ENCODE data around the gene HYAL3. TPM values are rescaled to one million over a fixed set of nuclear protein-coding genes. Genes with fewer than 3 reads are reported as not detected.

HYAL3 gene, protein sequence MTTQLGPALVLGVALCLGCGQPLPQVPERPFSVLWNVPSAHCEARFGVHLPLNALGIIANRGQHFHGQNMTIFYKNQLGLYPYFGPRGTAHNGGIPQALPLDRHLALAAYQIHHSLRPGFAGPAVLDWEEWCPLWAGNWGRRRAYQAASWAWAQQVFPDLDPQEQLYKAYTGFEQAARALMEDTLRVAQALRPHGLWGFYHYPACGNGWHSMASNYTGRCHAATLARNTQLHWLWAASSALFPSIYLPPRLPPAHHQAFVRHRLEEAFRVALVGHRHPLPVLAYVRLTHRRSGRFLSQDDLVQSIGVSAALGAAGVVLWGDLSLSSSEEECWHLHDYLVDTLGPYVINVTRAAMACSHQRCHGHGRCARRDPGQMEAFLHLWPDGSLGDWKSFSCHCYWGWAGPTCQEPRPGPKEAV
- 10.4 and 11.6 TPM in 2 replicates for total RNA-seq (2014; rRNA removed; shearing (Covaris generic))
- 4.8 and 5.1 TPM in 2 replicates for polyA plus RNA-seq (2015; cell fraction: cytosol; rRNA removed)
- polyA plus RNA-seq (2015; cell fraction: nucleus; rRNA removed), result 7.2 and 11.6 TPM in 2 replicates

DNA sequence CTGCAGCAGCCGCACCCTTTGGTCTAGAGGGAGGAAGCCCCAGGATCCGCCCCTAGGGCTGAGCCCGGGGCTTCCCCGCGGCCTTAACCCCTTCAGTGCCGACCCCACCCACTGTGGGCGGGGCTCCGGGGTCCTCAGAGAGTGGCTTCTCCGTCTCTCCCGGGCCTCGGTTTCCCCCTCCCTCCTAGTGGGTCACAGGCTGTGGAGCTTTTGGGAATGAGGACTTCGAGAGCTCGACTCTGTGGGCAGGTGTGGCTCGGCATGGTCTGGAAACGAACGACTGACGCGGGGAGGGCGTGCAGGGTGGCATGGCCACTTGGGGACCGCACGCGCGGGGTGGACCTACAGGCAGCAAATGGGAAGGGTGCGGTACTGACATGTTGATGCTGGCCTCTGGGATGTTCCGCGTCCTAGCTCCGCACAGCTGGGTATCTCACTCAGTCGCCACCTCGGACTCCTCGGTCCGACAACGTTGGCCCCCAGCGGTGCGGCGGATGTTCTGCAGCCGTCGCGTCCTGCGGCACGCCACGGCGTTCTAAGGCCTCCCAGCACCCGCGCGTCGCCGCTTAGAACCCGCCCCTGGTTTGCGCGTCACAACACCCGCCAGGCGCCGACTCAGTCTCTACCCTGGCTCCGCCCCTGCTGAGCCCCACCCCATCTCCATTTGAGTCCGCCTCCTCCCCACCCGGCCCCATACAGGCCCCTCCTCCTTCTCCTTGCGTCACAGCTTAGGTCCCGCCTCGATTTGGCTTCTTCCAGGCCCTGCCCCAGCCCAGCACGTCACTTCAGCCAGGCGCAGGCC, at the start of gene HYAL3, which contains the start of gene NAA80:
HYAL3 (minus strand) TSS at position 570 of the 802 bp plus-strand sequence. CDS start 3,803 bp downstream, outside the sequence.
NAA80 (minus strand) TSS at position 570 of the 802 bp plus-strand sequence. CDS start 1,942 bp downstream, outside the sequence.
- DNase-seq (ENCODE audit: low read depth), result peak; percentile 98

DNA sequence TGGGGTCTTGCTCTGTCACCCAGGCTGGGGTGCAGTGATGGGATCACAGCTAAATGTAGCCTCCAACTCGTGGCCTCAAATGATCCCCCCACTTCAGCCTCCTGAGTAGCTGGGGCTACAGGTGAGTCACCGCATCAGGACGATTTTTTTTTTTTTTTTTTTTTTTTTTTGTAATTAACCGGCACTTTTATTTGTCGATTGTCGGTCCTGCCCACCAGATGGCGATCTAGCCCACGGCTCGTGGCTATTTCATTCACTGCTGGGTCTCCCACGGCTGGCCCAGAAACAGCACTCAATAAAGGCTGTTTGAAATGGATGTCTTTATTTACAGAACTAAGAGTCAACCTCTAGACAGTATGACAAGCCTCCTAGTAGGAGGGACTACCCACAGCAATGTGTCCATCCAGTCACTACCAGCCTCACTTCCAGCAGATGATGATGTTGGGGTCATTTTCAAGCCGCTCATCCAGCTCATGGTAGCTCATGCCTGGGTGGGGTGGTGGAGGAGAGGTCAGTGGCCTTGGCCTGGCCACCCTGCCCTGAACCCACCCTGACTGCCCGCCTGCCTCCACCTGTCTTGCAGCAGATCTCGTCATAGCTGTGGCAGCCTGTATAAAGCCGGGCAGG, 48.1 kb upstream of the HYAL3 start:
- peak; percentile 82 for DNase-seq (ENCODE audit: low read depth)

DNA sequence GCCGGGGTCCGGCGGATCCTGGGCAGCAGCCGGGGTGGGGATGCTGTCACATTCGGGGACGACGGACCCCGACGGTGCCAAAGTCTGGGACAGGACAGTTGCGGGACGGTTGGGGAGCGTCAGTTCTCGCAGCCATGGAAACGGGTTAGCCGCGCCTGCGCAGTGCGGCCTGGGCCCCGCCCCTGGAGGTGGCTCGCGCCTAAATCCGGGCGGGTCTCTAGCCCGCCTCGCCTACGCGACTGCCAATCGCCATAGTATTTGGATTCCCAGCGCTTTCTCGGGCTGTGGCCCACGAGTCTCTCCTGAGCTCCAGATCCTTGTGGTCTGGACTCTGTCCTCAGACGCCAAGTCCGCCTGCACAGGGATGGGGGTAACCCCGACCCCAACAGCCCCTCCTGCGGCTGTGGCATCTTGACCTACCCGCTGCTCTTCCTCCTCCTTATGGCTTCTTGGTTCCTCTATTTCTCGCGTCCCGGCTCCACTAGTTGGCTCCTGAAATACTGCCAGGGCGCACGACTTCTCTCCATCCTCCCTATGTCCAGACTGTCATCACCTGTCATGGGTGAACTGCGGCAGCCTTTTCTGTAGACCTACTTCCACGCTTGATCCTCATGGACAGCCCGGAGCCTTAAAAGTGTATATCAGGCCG, 46.5 kb upstream of the HYAL3 start, which contains the start of gene ZMYND10:
ZMYND10 (minus strand) TSS at position 147 of the 649 bp plus-strand sequence. CDS start 153 bp downstream, outside the sequence.
- DNase-seq (ENCODE audit: low read depth), result no peak

DNA sequence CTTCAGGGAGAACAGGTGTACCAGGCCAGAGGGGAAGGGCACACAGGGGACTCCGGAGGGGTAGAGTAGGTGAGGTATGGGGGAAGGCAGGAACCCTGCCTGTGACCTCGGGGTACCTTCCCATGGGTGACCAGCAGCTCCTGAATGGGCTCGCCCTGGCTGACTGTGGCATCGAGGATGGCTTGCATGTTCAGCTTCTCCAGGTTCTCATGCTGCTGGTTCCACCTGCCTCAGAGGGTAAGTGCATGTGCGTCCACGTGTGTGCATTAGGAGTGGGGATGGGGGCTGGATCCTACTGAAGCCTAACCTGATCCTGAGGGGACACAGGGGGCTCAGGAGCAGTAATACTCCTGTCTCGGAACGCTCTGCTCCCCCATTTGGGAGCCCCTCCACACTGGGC, 45.8 kb upstream of the HYAL3 start:
- DNase-seq (ENCODE audit: low read depth), result no peak

DNA sequence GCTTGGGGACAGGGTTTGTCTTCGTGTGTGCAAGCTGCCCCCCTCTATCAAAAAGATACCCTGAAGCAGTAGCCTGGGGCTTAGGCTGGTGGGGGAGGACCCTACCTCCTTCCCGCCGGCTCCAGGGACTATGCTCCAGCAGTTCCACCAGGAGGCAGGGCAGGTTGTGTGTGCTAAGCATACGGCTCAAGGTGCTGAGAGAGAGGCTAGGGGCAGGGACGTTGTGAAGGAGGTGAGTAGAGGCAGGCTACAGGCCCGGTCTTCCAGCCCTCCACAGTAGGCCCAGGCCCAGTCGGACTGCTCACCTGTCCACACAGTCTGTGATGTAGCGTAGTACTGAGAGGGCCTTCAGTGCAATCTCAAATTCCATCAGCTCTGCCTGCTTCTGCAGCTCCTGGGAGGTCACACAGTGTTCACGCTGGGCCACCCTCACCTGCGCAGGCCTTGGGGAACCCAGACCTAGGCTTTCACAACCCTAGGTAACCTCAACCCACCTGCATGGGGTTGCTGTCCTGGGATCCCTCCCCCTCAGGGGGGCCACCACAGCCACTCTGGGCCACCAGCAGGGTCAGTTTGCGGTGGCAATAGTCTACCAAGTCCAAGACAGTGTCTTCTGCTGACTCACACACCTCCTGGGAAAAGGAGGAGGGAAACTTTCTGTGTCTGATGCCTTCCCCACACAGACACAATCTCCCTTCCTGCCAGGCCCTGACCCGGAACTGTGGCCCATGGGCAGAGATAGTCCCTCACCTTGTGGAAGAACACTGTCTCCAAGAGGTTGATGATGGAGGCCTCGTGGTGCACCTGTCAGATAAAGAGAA, 43.8 kb upstream of the HYAL3 start:
- no peak for DNase-seq (ENCODE audit: low read depth)

DNA sequence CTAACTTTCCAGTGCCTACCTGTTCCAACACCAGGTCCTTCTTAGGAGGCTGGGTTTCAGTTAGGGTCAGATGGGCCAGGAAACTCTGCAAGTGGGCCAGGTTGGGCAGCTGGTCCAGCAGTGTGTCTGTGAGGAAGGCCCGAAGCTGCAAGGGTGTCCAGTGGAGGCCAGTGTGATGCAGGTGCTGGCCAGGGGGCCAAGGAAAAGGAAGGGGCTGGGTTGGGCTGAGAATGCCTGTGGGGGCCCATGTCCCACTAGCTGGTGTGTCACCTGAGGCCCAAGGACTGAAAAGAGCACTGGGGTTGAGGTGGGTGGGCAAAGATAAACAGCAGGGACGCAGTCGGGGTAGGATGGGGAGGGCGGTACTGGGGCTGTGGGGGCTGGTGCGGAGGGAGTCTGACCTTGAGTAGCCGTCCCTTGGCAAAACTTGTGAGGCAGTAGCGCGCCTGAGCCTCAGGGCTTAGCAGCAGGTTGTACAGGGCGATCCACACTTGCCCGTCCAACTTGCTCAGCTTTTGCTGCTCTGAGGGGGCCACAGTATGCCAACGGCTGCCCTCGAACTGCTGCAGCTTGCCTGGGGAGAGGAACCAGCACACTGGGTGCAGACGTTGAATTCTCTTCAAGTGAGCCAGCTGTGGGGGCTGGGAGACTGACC, 42.9 kb upstream of the HYAL3 start:
- DNase-seq (ENCODE audit: low read depth), result no peak

DNA sequence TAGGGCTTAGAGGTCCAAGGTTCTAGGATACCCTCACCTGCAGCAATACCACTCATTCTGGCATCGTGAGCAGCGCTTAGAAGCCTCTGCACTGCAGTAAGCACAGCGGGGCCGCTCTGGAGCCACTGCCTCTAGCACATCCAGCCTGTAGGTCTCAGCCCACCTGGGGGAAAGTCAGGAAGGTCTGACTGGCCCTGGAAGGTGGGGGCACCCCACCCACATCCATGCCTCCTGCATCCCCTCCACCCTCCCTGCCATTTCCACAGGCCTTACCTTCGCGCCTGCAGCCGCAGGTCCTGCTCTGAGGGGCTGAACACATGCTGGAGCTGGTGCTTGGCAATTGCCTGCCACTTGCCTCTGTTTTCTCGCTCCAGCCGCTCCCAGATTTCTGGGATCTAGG, 42.3 kb upstream of the HYAL3 start:
- DNase-seq (ENCODE audit: low read depth), result no peak

DNA sequence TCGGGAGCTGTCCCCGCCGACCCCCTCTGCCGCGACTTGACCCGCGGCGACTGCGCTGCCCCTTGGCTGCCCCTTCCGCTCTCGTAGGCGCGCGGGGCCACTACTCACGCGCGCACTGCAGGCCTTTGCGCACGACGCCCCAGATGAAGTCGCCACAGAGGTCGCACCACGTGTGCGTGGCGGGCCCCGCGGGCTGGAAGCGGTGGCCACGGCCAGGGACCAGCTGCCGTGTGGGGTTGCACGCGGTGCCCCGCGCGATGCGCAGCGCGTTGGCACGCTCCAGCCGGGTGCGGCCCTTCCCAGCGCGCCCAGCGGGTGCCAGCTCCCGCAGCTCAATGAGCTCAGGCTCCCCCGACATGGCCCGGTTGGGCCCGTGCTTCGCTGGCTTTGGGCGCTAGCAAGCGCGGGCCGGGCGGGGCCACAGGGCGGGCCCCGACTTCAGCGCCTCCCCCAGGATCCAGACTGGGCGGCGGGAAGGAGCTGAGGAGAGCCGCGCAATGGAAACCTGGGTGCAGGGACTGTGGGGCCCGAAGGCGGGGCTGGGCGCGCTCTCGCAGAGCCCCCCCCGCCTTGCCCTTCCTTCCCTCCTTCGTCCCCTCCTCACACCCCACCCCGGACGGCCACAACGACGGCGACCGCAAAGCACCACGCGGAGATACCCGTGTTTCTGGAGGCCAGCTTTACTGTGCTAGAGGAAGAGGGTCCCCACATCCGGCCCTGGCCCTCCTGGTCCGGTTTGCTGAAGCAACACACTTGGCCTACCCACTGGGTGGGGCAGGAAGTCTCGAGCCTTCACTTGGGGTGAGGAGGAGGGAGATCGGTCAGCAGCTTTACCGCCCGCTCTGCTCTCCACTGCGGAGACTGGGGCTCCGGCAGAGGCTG, 41.5 kb upstream of the HYAL3 start, which contains the start of gene RASSF1:
RASSF1 (minus strand) TSS at position 389 of the 882 bp plus-strand sequence; CDS start at position 358, 31 bp downstream.
- DNase-seq (ENCODE audit: low read depth), result no peak

DNA sequence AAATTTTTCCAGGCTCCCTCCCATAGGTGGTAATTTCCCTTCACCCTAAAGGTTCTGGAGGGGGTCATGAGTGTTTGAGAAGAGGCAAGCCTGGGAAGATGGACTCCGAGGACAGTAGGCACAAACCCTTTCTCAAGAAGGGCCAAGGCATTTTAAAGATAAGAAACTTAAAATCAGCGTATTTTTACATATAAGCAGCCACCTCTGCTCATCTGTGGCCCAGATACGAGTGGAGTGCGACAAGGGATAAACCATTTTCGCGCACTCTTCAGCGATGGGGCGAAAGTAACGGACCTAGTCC, 40.9 kb upstream of the HYAL3 start:
- no peak for DNase-seq (ENCODE audit: low read depth)

DNA sequence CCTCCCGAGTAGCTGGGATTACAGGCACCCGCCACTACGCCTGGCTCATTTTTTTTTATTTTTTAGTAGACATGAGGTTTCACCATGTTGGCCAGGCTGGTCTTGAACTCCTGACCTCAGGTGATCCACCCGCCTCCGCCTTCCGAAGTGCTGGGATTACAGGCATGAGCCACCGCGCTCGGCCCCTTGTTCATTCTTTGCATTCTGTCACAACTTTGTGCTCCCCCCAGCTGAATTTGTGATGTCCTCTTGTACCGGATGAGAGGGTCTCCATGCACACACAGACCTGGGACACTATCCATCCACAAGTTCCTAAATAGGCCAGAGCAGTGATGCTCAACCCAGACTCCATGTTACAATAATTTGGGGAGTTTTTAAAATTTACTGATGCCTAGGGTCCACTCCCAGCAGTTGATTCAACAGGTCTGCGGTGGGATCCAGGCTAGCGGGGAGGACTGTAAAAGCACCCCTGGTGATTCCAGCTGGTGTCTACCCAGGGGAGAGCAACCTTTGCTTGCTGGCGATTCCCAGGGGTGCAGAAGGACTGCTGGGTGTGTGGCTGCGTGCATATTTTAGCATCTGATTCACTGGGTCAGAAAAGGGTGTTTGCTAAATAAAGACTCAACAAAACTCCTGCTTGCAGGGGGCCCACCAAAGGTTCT, 40.4 kb upstream of the HYAL3 start:
- no peak for DNase-seq (ENCODE audit: low read depth)

DNA sequence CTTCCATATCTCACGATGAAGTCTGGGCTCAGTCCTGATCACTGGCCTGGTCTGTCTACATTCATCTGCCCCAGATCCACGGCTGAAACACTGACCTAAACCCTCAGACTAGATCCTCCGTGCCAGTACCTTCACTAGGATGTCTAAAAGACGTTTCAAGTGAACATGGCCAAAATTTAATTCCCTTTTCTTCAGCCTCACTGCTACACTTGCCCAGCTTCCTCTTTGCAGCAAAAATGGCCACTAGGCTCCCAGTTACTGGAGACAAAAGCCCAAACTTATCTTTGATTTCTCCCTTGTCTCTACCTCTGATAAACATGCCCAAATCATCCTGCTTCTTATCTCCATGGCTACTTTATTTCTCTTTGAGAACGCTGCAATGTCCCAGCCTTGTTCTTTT, 39.8 kb upstream of the HYAL3 start:
- no peak for DNase-seq (ENCODE audit: low read depth)

DNA sequence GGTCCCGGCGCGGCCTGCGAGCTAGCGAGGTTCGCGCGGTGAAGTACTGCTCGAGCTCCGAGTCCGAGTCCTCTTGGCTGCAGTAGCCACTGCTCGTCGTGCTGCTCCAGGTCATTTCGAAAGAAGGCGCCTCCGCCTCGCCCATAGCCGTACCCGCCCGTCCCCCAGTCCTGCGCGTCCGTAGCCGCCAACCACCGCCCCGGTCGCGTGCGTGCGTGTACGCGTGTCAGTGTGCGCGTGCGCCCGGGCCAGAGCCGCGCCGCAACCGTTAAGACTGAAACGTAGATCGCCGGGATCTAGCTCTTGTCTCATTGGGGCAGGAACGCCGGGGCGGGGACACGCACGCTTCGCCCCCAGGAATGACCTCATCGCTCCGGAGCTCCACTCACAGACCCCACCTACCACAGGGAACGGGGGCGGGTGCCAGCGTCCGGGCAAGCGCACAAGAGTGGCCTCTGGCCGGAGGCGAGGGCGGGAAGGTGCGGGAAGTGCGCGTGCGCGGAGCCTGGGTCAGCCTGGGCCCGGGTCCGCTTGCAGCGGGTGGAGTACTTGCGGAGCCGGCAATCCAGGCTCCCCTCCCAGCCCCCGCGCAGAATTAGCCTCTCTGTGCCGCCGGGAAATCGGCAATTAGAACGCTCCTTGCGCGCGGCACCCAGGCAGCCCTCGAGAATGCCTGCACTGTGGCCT, 38.1 kb upstream of the HYAL3 start:
- DNase-seq (ENCODE audit: low read depth), result peak; percentile 99

DNA sequence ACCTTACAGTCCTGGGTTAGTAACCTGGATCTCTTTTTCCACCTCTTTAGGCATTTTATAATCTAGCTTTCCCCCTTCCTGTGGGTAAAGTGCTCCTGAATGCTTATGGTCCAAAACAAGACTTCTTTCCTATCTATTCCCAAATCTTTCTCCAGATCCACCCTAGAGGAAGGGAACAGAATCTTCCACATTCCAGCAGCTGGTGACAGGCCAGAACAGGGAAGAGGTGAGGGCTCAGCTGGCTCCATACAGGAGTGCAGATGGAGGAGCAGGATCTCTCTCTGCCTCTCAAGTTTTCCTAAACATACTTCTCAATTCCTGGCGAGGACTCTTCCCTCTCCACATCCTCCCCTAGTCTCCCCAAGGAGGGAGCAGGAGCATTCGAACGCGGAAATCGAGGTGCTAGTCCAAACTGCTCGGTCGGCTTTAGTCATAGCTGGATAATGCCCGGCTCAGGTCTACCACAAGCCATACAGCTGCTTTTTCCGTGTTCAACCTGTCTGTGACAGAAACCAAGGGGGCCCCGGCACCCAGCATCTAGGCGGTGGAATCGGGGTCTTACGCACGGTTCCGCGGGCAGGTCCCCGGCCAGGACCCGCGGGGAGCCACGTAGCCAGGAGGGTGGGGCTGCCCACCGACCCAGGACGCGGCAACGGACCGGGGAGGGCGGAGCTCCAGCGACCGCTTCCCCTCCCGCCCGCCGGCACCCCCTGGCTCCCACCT, 37.4 kb upstream of the HYAL3 start:
- no peak for DNase-seq (ENCODE audit: low read depth)

DNA sequence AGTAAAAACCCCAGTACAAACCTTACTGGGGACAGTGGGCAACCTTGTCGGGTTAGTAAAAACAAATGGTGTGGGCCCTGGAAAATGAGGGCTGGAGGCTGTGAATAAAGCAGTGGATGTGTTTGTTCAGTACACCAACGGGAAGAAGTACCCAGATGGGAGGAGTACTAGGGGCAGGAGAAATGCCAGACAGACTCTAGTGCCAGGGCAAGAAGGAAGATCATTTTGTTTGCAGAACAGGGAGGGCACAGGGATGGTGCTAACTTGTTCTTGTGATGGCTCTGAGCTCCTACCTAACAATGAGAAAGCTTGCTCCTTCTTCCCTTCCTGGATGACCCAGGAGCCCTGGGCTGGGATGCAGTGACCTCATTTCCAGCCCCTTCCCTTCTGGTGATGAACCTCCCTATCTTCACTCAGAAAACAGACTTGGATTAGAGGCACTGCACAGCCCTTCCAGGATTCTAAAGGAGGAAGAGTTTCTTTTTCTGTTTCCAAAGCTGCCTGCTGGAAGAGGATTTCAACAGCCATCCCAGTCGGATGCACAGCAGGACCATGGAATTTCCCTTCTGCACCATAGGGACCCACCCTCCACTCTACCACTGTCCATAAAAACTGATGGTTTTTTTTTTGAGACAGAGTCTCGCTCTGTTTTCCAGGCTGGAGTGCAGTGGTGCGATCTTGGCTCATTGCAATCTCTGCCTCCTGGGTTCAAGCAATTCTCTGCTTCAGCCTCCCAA, 35.3 kb upstream of the HYAL3 start:
- DNase-seq (ENCODE audit: low read depth), result no peak

DNA sequence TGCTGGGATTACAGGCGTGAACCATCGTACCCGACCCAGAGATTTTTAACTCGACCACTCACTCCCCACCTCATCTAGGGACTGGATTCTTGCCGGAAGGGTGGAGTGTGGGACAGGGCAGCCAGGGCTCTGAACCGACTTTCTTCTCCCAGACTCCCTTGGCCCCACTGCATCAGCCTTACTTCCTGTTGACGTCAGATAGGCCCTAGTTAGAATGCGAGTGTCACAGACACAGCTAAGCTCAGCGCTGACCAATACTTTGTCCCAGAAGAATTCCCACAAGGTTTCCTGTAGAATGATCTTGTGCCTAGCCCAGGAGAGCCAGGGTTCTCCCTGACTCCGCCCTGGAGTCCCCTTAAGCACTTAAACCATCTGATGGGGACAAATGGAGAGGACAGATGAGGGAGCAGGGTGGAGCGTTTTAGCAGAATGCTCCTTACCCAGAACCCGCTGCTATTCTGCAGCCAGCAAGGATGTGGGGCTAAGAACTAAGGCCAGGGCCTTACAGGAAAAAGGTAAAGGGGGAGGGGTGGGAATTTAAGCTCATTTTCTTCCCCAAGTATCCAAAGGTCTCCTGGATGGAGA, 34.6 kb upstream of the HYAL3 start:
- peak; percentile 59 for DNase-seq (ENCODE audit: low read depth)

Measured in HT1080 (cell line).